Epithelial cell of proximal tubule (primary cell): Measurements from ENCODE around the gene LINGO3. TPM values are rescaled to one million over a fixed set of nuclear protein-coding genes. Genes with fewer than 3 reads are reported as not detected.

ENCODE experiments used
- DNase-seq: peaks from one replicate; pipeline ENCODE4 v3.0.0-alpha.2; 2011; ENCODE audit warnings: low read depth
- H3K4me3 ChIP-seq: 2 replicates; pipeline ENCODE4 v1.5.1; 2011; ENCODE audit warnings: low read depth, mild to moderate bottlenecking, low read length
- CTCF ChIP-seq: conservative IDR thresholded peaks from 2 replicates; pipeline ENCODE4 v1.5.1; 2012; ENCODE audit warnings: low read depth, mild to moderate bottlenecking, low read length
- total RNA-seq: library from RNA; depleted of rRNA; stranded (reverse); fragments of >200 nt; gene quantifications from 2 replicates; pipeline ENCODE4 v1.2.3, GENCODE V29; 2015

LINGO3 gene
- total RNA-seq, 1 donor from 2014 or later = not detected

GRCh38 chr19:2305452-2306280 lies 2.3 kb downstream of the LINGO3 start:
- no peak for DNase-seq
- H3K4me3 ChIP-seq = no peak overlapping the region
- TF ChIP-seq CTCF = no peak

- no peak for DNase-seq
- TF ChIP-seq CTCF = no peak
- no peak overlapping the region for H3K4me3 ChIP-seq
Observed at GRCh38 chr19:2303211-2303798, 4.6 kb downstream of the LINGO3 start.

- no peak for TF ChIP-seq CTCF
- DNase-seq = no peak
- no peak overlapping the region for H3K4me3 ChIP-seq
Observed at GRCh38 chr19:2302319-2303210, 5.4 kb downstream of the LINGO3 start.

GRCh38 chr19:2300533-2300932 lies 7.4 kb downstream of the LINGO3 start:
- DNase-seq = no peak
- TF ChIP-seq CTCF = no peak
- no peak overlapping the region for H3K4me3 ChIP-seq

GRCh38 chr19:2296141-2296540 lies 11.8 kb downstream of the LINGO3 start:
- TF ChIP-seq CTCF = no peak
- DNase-seq = no peak
- no peak overlapping the region for H3K4me3 ChIP-seq

GRCh38 chr19:2294687-2295335 lies 13.1 kb downstream of the LINGO3 start:
- TF ChIP-seq CTCF = no peak
- no peak overlapping the region for H3K4me3 ChIP-seq
- DNase-seq = no peak
